CD1c-positive myeloid dendritic cell (primary cell): ENCODE measurements around the gene GPATCH2.
"Not testable (repeated sequence)": the region's sequence is repeated elsewhere in the genome, so short reads cannot be mapped to it uniquely, and the experiment has no call there.

Experiments
- DNase-seq: peaks from one replicate; pipeline ENCODE4 v3.0.0-alpha.2; 2016; ENCODE audit errors: extremely low spot score

GPATCH2 gene

GRCh38 chr1:217584286-217584811 lies 46.5 kb downstream of the GPATCH2 start:
- not testable (repeated sequence) for DNase-seq

GRCh38 chr1:217577336-217577735 lies 53.6 kb downstream of the GPATCH2 start:
- DNase-seq: no peak

GRCh38 chr1:217574265-217574949 lies 56.5 kb downstream of the GPATCH2 start:
- no peak for DNase-seq

GRCh38 chr1:217569021-217569420 lies 61.9 kb downstream of the GPATCH2 start:
- DNase-seq: no peak

GRCh38 chr1:217568200-217568599 lies 62.7 kb downstream of the GPATCH2 start:
- no peak for DNase-seq

- no peak for DNase-seq
Measured at GRCh38 chr1:217564833-217565232, 66.1 kb downstream of the GPATCH2 start.

GRCh38 chr1:217564207-217564606 lies 66.7 kb downstream of the GPATCH2 start:
- no peak for DNase-seq

GRCh38 chr1:217563179-217563578 lies 67.7 kb downstream of the GPATCH2 start:
- DNase-seq: no peak

GRCh38 chr1:217562229-217562878 lies 68.5 kb downstream of the GPATCH2 start:
- no peak for DNase-seq

- DNase-seq: no peak
Measured at GRCh38 chr1:217561446-217561845, 69.4 kb downstream of the GPATCH2 start.

GRCh38 chr1:217554849-217555248 lies 76.0 kb downstream of the GPATCH2 start:
- no peak for DNase-seq

- DNase-seq: no peak
Measured at GRCh38 chr1:217553949-217554509, 76.9 kb downstream of the GPATCH2 start.

- no peak for DNase-seq
Measured at GRCh38 chr1:217552339-217552951, 78.4 kb downstream of the GPATCH2 start.

- no peak for DNase-seq
Measured at GRCh38 chr1:217542837-217543236, 88.1 kb downstream of the GPATCH2 start.

- no peak for DNase-seq
Measured at GRCh38 chr1:217542136-217542777, 88.6 kb downstream of the GPATCH2 start.

- no peak for DNase-seq
Measured at GRCh38 chr1:217540321-217540720, 90.6 kb downstream of the GPATCH2 start.

GRCh38 chr1:217539510-217539909 lies 91.4 kb downstream of the GPATCH2 start:
- DNase-seq: no peak

GRCh38 chr1:217535601-217536377 lies 95.1 kb downstream of the GPATCH2 start:
- no peak for DNase-seq

GRCh38 chr1:217534566-217534965 lies 96.3 kb downstream of the GPATCH2 start:
- DNase-seq: no peak

- DNase-seq: no peak
Measured at GRCh38 chr1:217528271-217528670, 102.6 kb downstream of the GPATCH2 start.

- DNase-seq: no peak
Measured at GRCh38 chr1:217527151-217527550, 103.7 kb downstream of the GPATCH2 start.
